Measurements from ENCODE around the gene ZNF512.
"Not testable (repeated sequence)": the region's sequence is repeated elsewhere in the genome, so short reads cannot be mapped to it uniquely, and the experiment has no call there.

The ZNF512 gene

DNA sequence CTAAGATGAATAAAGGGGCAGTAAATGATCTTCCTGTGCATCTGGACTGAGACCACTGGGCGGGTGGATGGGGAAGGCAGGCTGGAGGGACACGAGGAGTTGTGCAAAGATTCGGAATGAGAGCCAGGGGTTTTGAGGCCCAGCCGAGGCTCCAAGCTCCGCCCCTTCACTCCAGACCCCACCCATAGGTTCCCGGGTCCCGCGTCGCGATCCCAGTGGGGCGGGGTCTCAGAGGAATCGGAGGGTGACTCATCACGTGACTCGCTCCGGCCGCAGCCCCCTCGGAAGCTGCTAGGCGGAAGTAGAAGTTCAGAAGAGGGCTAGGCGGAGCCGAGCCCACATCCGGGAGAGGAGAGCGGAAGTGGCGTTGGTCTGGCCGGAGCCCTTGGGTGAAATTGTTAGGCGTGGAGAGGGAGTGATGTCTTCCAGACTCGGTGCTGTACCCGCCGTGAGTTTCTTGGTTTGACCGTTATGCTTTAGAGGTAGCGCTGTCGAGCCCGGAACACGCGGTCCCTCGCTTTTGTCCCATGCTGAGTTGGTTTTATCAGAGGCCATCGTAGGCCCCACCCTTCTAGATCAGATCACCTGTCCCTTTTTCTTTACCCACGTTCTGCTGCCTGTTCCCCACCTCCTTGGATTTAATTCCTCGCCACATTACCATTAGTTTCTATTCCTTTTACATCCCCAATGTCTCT lies at the start of gene ZNF512:
Gene ZNF512, plus strand, starts transcription at position 348 of the 695 bp plus-strand sequence. Its CDS starts 71 bp downstream, at position 419.
- peak; percentile 96 for DNase-seq (ENCODE audit: low read depth)

- DNase-seq (ENCODE audit: low read depth): no peak
Measured at GRCh38 chr2:27537287-27537686, 45.6 kb upstream of the ZNF512 start.

- not testable (repeated sequence) for DNase-seq (ENCODE audit: low read depth)
Measured at GRCh38 chr2:27538839-27539450, 43.9 kb upstream of the ZNF512 start.

- not testable (repeated sequence) for DNase-seq (ENCODE audit: low read depth)
Measured at GRCh38 chr2:27539649-27540048, 43.2 kb upstream of the ZNF512 start.

DNA sequence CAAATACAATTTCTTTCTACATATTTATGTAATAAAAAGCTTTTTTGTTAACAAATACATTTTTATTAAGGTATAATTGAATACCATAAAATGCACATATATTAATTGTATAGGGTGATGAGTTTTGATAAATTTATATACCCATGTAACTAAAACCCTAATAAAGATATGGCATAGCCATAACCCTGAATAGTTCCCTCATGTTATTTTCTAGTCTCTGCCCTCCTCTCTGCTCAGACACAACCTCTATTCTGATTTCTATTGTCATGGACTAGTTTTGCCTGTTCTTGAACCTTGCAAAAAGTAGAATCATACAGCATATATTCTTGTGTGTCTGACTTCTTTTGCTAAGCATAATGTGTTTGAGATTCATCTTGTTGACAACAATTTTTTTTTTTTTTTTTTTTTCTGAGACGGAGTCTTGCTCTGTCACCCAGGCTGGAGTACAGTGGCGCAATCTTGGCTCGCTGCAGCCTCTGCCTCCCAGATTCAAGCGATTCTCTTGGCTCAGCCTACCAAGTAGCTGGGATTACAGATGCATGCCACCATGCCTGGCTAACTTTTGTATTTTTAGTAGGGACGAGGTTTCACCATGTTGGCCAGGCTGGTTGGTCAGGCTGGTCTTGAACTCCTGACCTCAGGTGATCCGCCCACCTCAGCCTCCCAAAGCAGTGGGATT lies 38.6 kb upstream of the ZNF512 start:
- DNase-seq (ENCODE audit: low read depth): no peak

- DNase-seq (ENCODE audit: low read depth): peak; percentile 63
Measured at GRCh38 chr2:27545348-27546141, 37.3 kb upstream of the ZNF512 start.

GRCh38 chr2:27549303-27549702 lies 33.5 kb upstream of the ZNF512 start:
- DNase-seq (ENCODE audit: low read depth): no peak

DNA sequence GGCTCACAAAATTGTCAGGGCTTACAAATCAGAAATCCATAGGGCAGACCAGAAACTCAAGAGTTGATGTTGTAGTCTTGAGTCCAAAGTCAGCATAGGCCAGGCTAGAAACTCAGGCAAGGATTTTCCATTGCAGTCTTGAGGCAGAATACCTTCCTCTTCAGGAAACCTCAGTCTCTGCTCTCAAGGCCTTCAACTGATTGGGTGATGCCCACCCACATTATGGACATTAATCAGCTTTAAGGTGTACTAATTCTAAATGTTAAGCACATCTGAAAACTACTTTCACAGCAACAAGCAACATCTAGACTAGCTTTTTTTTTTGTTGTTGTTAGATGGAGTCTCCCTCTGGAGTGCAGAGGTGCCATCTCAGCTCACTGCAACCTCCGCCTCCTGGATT lies 31.3 kb upstream of the ZNF512 start:
- no peak for DNase-seq (ENCODE audit: low read depth)

GRCh38 chr2:27552941-27553340 lies 29.9 kb upstream of the ZNF512 start:
- DNase-seq (ENCODE audit: low read depth): no peak

GRCh38 chr2:27554451-27554850 lies 28.4 kb upstream of the ZNF512 start:
- not testable (repeated sequence) for DNase-seq (ENCODE audit: low read depth)

GRCh38 chr2:27559228-27559627 lies 23.6 kb upstream of the ZNF512 start:
- DNase-seq (ENCODE audit: low read depth): no peak

GRCh38 chr2:27561060-27561459 lies 21.8 kb upstream of the ZNF512 start:
- DNase-seq (ENCODE audit: low read depth): no peak

- DNase-seq (ENCODE audit: low read depth): peak; percentile 94
Measured at GRCh38 chr2:27566628-27567027, 16.2 kb upstream of the ZNF512 start.

DNA sequence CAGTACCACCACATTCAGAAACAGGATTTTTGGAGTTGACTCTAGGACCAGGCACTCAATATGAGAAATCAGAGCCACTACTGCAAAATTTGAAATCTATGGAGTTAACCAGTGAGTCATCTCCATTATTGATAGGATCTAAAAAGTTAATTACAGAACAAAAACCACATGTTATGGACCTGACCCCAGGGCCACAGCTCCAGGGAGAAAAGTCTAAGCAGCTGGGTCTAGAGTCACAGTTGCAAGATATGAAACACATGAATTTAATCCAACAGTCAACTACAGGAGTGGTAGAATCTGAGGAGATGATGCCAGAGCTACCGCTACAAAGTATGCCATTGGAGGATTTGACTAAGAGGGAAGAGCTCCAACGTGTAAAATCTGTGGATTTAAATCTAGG lies 13.4 kb upstream of the ZNF512 start:
- peak; percentile 47 for DNase-seq (ENCODE audit: low read depth)

- DNase-seq (ENCODE audit: low read depth): no peak
Measured at GRCh38 chr2:27571197-27571596, 11.6 kb upstream of the ZNF512 start.

- no peak for DNase-seq (ENCODE audit: low read depth)
Measured at GRCh38 chr2:27571681-27572080, 11.2 kb upstream of the ZNF512 start.

- no peak for DNase-seq (ENCODE audit: low read depth)
Measured at GRCh38 chr2:27572439-27572838, 10.4 kb upstream of the ZNF512 start.

DNA sequence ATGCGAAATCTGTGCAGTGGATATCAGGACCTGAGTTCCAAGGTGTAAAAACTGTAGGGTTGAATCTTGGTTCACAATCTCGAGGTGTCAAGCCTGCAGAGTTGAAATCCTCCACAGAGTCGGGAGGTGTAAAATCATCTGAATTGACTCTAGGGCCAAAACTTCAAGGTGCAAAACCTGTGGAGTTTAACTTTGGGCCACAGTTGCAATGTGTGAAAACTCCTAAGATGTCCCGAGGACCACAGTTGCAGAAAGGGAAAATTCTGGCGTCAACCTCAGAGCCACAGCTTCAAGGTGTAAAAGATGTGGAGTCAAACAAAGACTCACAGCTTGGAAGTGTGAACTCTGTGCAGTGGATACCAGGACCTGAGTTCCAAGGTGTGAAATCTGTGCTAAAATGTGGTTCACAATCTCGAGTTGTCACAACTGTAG lies 9.8 kb upstream of the ZNF512 start:
- DNase-seq (ENCODE audit: low read depth): no peak

DNA sequence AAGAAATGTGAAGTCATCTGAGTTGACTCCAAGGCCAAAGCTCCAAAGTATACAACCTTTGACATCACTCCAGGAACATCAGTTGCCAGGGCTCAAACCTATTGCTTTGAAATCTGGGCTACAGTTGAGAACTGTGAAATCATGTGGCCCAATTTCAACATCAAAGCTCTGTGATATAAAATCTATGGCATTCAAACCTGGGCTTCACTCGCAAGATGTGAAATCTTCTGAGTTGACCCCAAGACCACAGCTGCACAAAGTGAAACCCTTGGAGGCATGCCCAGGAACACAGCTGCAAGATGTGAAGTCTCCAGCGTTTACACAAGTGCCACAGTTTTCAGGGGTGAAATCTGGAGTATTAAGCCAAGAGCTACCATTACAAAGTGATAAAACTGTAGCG lies 9.4 kb upstream of the ZNF512 start:
- no peak for DNase-seq (ENCODE audit: low read depth)

DNA sequence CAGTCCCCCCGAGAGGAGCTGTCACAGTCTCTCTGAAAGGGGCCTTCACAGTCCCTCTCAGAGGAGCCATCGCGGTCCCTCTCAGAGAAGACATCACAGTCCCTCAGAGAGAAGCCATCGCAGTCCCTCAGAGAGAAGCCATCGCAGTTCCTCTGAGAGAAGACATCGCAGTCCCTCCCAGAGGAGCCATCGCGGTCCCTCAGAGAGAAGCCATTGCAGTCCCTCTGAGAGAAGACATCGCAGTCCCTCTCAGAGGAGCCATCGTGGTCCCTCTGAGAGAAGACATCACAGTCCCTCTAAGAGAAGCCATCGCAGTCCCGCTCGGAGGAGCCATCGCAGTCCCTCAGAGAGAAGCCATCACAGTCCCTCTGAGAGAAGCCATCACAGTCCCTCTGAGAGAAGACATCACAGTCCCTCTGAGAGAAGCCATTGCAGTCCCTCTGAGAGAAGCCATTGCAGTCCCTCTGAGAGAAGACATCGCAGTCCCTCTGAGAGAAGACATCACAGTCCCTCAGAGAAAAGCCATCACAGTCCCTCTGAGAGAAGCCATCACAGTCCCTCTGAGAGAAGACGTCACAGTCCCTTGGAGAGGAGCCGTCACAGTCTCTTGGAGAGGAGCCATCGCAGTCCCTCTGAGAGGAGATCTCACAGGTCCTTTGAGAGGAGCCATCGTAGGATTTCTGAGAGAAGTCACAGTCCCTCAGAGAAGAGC lies 1.3 kb upstream of the ZNF512 start:
- no peak for DNase-seq (ENCODE audit: low read depth)

GRCh38 chr2:27582129-27582694 lies 630 bp upstream of the ZNF512 start:
- DNase-seq (ENCODE audit: low read depth): no peak

All from ELR (cell line).